ENCODE measurements around the gene GRB2. TPM values are rescaled to one million over a fixed set of nuclear protein-coding genes. Genes with fewer than 3 reads are reported as not detected.

GRB2 gene
- total and polyA plus RNA-seq, 2 experiments from 2014 or later: 89.0 to 112 TPM

DNA sequence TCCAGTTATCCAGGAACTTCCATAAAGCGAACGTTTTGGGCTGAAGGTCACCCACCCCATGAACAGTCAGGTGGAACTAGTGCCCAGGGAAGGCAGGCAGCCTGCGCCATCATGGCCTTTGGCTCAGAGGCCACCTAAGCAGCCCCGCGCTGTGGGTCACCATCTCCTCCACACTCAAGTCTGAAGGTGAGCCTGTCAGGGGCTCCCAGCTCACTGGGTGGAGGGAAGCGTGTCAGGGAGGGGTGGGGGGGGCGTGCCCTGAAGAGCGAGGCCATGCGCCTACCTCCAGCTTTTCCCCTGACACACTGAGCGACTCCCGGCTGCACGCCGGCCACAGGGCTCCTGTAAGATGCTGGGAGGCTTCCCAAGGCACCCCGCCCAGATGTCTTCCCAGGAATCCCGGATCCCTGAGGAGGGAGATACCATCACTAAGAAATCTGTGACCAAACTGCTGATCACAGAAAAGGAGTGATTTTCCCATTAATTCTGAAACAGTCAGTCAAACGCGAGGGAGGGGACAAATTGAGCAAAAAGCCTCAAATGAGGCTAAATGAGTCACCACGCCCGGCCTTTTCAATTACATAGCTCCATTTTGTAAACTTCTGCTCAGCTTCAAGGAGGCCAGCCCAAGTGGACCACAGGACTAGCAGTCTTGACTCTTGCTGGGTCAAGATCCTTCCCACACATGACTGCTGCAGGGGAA lies 89.8 kb downstream of the GRB2 start:
- Histone ChIP-seq H3K27ac (ENCODE audit: low read depth) (0 out of 2 replicates have a peak overlapping the region, but pooled peaks have one; percentile 26), H3K79me2 (replicated peaks; ENCODE audit: insufficient read depth) (no peaks in the 10 kb centered on the region), H3F3A (replicated peaks; ENCODE audit: low read depth) (0 out of 2 replicates have a peak, but pooled peaks cover 5% of the 10 kb centered on the region), H3K36me3 (ENCODE audit: insufficient read depth) (peaks cover 4% of the 10 kb centered on the region), H3K27me3 (ENCODE audit: insufficient read depth) (no peaks in the 10 kb centered on the region), H3K4me1 (ENCODE audit: insufficient read depth) (peaks cover 11% of the 10 kb centered on the region), H2AFZ (no peak overlapping the region), H3K4me2 (no peak overlapping the region), H4K20me1 (replicated peaks; ENCODE audit: insufficient read depth) (0 out of 2 replicates have a peak, but pooled peaks cover 3% of the 10 kb centered on the region), H3K9me2 (ENCODE audit: insufficient read depth) (no peaks in the 10 kb centered on the region), H3K4me3 (no peak overlapping the region)
- DNase-seq (ENCODE audit: low spot score) (no peak), ATAC-seq (peak; percentile 9; the same call in 1 of the 3 replicates)
- Mint-ChIP-seq H3K4me3 (no peak overlapping the region), H3K27me3 (ENCODE audit: insufficient read depth, low read depth, poor library complexity) (peaks cover 15% of the 10 kb centered on the region), H3K27ac (no peak overlapping the region), H3K9me3 (no peaks in the 10 kb centered on the region), H3K4me1 (peaks cover 9% of the 10 kb centered on the region; the same call in 2 of the 3 replicates), H3K36me3 (ENCODE audit: low read depth) (peaks cover 12% of the 10 kb centered on the region)
- TF ChIP-seq STAT1 (IDR thresholded peaks at IDR 0.05; ENCODE audit: unreplicated experiment) (no peak), ZNF114 (CRISPR knock-in tag; IDR thresholded peaks at IDR 0.05) (no peak), NANOG (IDR thresholded peaks at IDR 0.05; ENCODE audit: borderline replicate concordance) (no peak), EZH2phosphoT487 (IDR thresholded peaks at IDR 0.05; ENCODE audit: unreplicated experiment) (no peak), CREB1 (CRISPR knock-in tag; IDR thresholded peaks at IDR 0.05; ENCODE audit: low read depth) (no peak)
- TF ChIP-seq, protein P1, sequence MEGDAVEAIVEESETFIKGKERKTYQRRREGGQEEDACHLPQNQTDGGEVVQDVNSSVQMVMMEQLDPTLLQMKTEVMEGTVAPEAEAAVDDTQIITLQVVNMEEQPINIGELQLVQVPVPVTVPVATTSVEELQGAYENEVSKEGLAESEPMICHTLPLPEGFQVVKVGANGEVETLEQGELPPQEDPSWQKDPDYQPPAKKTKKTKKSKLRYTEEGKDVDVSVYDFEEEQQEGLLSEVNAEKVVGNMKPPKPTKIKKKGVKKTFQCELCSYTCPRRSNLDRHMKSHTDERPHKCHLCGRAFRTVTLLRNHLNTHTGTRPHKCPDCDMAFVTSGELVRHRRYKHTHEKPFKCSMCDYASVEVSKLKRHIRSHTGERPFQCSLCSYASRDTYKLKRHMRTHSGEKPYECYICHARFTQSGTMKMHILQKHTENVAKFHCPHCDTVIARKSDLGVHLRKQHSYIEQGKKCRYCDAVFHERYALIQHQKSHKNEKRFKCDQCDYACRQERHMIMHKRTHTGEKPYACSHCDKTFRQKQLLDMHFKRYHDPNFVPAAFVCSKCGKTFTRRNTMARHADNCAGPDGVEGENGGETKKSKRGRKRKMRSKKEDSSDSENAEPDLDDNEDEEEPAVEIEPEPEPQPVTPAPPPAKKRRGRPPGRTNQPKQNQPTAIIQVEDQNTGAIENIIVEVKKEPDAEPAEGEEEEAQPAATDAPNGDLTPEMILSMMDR (conservative IDR thresholded peaks at IDR 0.05; ENCODE audit: low read depth in 2 of 2): no peak

DNA sequence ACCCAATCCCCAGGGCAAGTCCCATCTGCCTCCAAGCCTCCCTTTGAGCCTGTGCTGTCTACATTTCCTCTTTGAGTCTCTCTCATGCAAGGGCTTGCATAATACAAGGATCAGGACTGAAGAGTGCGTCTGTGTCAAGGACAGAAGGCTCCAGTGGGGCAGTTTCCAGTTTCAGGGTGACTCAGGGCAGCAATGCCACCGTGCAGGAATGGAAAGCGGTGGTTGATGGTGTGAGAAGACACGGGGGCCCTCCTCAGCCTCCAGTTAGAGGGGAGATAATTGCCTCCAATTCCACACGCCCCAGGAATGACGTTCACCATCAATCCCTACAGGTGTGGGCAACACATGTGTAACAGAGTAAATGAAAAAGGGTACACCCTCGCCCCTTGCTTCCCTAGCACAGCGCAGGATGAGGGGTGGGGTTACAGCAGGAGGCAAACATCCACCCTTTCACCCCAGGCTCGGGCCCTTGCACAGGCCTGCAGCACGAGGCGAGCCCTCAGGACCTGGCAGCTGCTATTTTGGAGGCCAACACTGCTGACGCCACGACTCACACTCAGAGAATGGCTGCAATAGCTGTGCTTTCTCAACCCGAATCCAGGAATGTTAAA lies 91.4 kb downstream of the GRB2 start:
- Mint-ChIP-seq H3K4me3 (no peak overlapping the region; the same call in 2 of the 3 replicates), H3K9me3 (no peaks in the 10 kb centered on the region), H3K27me3 (ENCODE audit: insufficient read depth, low read depth, poor library complexity) (peaks cover 10% of the 10 kb centered on the region), H3K27ac (no peak overlapping the region), H3K4me1 (peaks cover 13% of the 10 kb centered on the region), H3K36me3 (ENCODE audit: low read depth) (no peaks in the 10 kb centered on the region)
- H3F3A ChIP-seq (replicated peaks; ENCODE audit: low read depth): no peaks in the 10 kb centered on the region
- H2AFZ ChIP-seq: no peak overlapping the region
- H3K27ac ChIP-seq (ENCODE audit: low read depth): no peak overlapping the region
- H3K27me3 ChIP-seq (ENCODE audit: insufficient read depth): no peaks in the 10 kb centered on the region
- H3K4me2 ChIP-seq: no peak overlapping the region
- no peaks in the 10 kb centered on the region for H3K79me2 ChIP-seq (replicated peaks; ENCODE audit: insufficient read depth)
- H3K36me3 ChIP-seq (ENCODE audit: insufficient read depth): no peaks in the 10 kb centered on the region
- 0 out of 2 replicates have a peak, but pooled peaks cover 3% of the 10 kb centered on the region for H4K20me1 ChIP-seq (replicated peaks; ENCODE audit: insufficient read depth)
- DNase-seq (ENCODE audit: low spot score): no peak
- H3K4me1 ChIP-seq (ENCODE audit: insufficient read depth): peaks cover 11% of the 10 kb centered on the region
- no peak overlapping the region for H3K4me3 ChIP-seq
- ATAC-seq: no peak
- H3K9me2 ChIP-seq (ENCODE audit: insufficient read depth): no peaks in the 10 kb centered on the region
- no peak for TF ChIP-seq EZH2 (IDR thresholded peaks at IDR 0.05; ENCODE audit: low read depth, unreplicated experiment)
- no peak for TF ChIP-seq NANOG (IDR thresholded peaks at IDR 0.05; ENCODE audit: borderline replicate concordance)
- TF ChIP-seq STAT1 (IDR thresholded peaks at IDR 0.05; ENCODE audit: unreplicated experiment): no peak
- TF ChIP-seq ZNF331 (CRISPR knock-in tag; IDR thresholded peaks at IDR 0.05; ENCODE audit: low read depth): no peak
- TF ChIP-seq, protein P2, sequence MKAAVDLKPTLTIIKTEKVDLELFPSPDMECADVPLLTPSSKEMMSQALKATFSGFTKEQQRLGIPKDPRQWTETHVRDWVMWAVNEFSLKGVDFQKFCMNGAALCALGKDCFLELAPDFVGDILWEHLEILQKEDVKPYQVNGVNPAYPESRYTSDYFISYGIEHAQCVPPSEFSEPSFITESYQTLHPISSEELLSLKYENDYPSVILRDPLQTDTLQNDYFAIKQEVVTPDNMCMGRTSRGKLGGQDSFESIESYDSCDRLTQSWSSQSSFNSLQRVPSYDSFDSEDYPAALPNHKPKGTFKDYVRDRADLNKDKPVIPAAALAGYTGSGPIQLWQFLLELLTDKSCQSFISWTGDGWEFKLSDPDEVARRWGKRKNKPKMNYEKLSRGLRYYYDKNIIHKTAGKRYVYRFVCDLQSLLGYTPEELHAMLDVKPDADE (IDR thresholded peaks at IDR 0.05): no peak
- TF ChIP-seq ZNF114 (CRISPR knock-in tag; IDR thresholded peaks at IDR 0.05): no peak
- no peak for TF ChIP-seq EZH2phosphoT487 (IDR thresholded peaks at IDR 0.05; ENCODE audit: unreplicated experiment)
- TF ChIP-seq, protein P3, sequence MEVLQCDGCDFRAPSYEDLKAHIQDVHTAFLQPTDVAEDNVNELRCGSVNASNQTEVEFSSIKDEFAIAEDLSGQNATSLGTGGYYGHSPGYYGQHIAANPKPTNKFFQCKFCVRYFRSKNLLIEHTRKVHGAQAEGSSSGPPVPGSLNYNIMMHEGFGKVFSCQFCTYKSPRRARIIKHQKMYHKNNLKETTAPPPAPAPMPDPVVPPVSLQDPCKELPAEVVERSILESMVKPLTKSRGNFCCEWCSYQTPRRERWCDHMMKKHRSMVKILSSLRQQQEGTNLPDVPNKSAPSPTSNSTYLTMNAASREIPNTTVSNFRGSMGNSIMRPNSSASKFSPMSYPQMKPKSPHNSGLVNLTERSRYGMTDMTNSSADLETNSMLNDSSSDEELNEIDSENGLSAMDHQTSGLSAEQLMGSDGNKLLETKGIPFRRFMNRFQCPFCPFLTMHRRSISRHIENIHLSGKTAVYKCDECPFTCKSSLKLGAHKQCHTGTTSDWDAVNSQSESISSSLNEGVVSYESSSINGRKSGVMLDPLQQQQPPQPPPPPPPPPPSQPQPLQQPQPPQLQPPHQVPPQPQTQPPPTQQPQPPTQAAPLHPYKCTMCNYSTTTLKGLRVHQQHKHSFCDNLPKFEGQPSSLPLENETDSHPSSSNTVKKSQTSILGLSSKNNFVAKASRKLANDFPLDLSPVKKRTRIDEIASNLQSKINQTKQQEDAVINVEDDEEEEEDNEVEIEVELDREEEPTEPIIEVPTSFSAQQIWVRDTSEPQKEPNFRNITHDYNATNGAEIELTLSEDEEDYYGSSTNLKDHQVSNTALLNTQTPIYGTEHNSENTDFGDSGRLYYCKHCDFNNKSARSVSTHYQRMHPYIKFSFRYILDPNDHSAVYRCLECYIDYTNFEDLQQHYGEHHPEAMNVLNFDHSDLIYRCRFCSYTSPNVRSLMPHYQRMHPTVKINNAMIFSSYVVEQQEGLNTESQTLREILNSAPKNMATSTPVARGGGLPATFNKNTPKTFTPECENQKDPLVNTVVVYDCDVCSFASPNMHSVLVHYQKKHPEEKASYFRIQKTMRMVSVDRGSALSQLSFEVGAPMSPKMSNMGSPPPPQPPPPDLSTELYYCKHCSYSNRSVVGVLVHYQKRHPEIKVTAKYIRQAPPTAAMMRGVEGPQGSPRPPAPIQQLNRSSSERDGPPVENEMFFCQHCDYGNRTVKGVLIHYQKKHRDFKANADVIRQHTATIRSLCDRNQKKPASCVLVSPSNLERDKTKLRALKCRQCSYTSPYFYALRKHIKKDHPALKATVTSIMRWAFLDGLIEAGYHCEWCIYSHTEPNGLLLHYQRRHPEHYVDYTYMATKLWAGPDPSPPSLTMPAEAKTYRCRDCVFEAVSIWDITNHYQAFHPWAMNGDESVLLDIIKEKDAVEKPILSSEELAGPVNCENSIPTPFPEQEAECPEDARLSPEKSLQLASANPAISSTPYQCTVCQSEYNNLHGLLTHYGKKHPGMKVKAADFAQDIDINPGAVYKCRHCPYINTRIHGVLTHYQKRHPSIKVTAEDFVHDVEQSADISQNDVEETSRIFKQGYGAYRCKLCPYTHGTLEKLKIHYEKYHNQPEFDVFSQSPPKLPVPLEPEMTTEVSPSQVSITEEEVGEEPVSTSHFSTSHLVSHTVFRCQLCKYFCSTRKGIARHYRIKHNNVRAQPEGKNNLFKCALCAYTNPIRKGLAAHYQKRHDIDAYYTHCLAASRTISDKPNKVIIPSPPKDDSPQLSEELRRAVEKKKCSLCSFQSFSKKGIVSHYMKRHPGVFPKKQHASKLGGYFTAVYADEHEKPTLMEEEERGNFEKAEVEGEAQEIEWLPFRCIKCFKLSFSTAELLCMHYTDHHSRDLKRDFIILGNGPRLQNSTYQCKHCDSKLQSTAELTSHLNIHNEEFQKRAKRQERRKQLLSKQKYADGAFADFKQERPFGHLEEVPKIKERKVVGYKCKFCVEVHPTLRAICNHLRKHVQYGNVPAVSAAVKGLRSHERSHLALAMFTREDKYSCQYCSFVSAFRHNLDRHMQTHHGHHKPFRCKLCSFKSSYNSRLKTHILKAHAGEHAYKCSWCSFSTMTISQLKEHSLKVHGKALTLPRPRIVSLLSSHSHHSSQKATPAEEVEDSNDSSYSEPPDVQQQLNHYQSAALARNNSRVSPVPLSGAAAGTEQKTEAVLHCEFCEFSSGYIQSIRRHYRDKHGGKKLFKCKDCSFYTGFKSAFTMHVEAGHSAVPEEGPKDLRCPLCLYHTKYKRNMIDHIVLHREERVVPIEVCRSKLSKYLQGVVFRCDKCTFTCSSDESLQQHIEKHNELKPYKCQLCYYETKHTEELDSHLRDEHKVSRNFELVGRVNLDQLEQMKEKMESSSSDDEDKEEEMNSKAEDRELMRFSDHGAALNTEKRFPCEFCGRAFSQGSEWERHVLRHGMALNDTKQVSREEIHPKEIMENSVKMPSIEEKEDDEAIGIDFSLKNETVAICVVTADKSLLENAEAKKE (CRISPR knock-in tag; IDR thresholded peaks at IDR 0.05): no peak
- TF ChIP-seq JUNB (IDR thresholded peaks at IDR 0.05; ENCODE audit: unreplicated experiment): no peak

Data from GM23338 (cell line).